GM12873 (cell line): ENCODE results near the gene PICK1.

Source experiments
- TF ChIP-seq, protein P1 (sequence below): IDR thresholded peaks from 2 replicates; pipeline ENCODE4 v1.5.1; 2012; ENCODE audit warnings: low read depth, mild to moderate bottlenecking, moderate library complexity, low read length, control low read depth; ENCODE audit not compliant: insufficient read depth; ENCODE audit errors: missing control alignments

The PICK1 gene

DNA sequence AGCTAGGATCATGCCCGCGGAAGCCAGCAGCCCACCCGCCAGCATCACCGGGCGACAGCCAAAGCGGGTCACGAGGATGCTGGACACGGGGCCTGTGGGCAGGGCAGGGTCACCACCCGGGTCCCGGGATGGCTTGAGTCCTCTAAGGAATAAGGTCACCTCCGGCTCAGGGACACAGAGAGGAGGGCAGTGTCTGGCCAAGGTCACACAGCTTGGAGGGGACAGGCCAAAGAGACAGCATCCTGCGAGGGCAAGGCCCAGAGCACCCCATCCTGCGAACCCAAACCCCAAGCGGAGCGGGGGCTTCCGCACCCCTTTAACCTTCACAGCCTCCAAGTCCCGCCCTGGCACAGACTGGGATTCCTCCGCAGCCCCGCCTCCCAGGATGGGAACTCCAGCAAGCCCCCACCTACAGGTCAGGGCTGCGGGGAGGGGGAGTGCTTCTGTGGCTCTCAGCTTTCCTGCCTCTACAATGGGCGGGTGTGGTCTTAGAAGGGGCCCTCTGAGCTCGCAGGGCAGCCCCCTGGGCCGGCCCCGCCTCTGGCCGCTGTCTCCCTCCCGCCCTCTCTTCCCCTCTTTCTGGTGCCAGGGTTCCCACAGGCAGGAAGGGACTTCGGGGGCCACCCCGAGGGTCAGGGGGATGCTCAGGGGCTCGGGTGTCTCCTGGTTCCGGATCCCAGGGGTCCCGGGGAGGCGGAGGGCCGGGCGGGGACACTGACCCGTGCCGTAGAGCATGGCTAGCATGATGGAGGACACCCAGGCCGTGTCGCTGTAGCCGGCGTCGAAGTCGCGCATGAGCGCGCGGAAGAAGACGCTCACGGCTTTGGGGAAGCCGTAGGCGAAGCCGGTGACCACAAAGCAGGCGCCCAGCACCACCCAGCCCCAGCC is 25.0 kb downstream of the PICK1 start:
- TF ChIP-seq, protein P1, sequence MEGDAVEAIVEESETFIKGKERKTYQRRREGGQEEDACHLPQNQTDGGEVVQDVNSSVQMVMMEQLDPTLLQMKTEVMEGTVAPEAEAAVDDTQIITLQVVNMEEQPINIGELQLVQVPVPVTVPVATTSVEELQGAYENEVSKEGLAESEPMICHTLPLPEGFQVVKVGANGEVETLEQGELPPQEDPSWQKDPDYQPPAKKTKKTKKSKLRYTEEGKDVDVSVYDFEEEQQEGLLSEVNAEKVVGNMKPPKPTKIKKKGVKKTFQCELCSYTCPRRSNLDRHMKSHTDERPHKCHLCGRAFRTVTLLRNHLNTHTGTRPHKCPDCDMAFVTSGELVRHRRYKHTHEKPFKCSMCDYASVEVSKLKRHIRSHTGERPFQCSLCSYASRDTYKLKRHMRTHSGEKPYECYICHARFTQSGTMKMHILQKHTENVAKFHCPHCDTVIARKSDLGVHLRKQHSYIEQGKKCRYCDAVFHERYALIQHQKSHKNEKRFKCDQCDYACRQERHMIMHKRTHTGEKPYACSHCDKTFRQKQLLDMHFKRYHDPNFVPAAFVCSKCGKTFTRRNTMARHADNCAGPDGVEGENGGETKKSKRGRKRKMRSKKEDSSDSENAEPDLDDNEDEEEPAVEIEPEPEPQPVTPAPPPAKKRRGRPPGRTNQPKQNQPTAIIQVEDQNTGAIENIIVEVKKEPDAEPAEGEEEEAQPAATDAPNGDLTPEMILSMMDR: no peak

DNA sequence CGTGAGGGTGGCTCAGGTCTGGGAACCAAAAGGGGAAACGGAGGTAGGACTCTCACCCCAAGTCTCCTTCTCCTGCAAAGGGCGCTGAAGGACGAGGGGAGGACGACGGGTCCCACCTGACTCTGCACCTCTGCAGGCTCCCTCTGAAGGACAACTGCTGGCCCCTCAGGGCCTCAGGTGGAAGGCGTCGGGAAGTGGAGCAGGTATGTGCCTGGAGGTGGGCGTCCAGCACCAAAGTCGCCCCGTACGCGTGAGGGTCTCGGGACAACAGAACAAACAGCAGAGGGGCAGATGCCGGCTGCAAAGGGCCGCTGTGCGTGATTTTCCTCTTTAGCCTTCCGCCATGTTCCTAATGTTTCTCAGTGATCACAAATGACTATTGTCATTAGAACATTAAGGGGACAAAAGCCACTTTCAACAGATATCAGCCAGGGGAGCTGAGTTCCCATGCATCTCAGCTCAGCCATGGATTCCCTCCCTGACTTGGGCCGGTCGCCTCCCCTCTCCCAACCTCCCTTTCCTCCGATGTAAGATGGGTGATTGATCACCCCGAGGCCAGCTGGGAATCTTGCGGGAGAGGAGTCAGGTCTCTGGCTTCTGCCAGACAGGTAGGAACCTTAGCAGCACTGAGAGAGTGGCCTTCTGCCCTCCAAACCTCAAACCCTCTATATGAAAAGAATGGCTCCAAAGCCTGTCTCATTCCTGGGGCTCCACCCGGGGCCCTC is 25.9 kb downstream of the PICK1 start:
- TF ChIP-seq, protein P1: no peak

DNA sequence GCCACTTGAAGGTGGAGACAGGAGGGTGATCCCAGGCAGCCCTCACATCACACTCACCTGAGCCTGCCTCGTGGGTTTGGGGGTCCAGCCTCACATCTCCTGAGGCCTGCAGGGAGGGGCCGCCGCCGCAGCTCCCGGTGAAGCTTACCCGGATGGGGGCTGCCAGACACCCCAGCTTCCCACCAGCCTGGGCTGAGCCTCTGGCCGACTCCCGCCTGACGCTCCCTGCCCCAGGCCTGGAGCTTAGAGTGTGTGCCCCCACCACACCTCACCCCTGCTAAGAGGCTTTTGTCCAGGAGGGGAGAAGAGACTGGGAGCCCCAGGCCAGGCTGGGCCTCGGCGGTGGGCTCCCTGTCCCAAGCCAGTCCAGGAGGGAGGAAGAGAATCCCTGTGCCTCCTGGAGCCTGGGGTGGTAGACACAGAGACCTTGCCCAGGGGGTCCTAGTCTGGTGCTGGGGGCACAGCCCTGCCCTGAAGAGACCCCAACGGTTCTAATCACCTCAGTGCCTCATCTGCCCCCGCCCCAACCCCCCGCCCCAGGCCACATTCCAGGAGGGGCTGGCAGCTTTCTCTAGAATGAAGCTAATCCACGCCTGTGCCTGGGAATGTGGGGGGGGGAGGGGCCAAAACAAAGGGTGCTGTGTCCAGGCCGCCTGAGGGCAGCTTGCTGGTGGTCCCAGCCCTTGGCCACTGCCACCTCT is 26.9 kb downstream of the PICK1 start, which contains the start of gene SLC16A8:
TSS of gene SLC16A8 (minus strand) at position 254 of the 701 bp plus-strand sequence. CDS start 1,311 bp downstream, outside the sequence.
- TF ChIP-seq, protein P1: no peak

DNA sequence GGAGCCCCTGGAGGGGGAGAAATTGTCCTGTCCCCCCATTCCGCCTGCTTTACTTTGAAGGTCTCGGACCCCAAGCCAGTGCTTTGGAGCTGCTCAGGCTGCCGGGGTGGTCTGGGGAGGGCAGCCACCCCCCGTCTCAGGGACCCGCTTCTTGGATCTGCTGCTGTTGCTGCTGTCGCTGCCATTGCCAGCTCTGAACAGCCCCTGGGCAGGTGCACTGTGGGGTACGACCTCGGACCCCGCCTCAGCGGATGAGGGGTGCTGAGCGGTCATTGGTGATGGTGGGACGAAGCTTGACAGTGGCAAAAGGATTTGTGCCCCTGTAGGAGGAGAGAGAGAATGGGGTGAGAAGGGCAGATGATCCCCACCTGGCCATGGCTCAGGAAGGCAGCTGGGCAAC is 27.9 kb downstream of the PICK1 start:
- TF ChIP-seq, protein P1: no peak

DNA sequence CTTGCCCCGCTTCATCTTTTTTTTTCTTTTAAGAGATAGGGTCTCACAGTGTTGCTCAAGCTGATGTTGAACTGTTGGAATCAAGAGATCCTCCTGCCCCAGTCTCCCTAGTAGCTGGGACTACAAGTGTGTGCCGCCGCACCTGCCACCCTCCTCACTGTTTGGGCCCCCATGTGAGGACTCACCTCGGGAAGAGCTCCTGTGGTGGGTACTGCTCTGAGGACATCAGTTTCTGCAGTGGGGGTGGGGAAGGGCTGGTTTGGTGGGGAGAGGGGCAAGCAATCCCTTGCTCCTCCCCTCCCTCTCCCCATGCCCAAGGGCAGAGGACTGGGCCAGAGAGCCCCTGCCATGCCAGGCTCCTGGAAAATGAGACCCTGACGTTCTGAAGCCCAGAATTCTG is 28.3 kb downstream of the PICK1 start:
- TF ChIP-seq, protein P1: no peak

DNA sequence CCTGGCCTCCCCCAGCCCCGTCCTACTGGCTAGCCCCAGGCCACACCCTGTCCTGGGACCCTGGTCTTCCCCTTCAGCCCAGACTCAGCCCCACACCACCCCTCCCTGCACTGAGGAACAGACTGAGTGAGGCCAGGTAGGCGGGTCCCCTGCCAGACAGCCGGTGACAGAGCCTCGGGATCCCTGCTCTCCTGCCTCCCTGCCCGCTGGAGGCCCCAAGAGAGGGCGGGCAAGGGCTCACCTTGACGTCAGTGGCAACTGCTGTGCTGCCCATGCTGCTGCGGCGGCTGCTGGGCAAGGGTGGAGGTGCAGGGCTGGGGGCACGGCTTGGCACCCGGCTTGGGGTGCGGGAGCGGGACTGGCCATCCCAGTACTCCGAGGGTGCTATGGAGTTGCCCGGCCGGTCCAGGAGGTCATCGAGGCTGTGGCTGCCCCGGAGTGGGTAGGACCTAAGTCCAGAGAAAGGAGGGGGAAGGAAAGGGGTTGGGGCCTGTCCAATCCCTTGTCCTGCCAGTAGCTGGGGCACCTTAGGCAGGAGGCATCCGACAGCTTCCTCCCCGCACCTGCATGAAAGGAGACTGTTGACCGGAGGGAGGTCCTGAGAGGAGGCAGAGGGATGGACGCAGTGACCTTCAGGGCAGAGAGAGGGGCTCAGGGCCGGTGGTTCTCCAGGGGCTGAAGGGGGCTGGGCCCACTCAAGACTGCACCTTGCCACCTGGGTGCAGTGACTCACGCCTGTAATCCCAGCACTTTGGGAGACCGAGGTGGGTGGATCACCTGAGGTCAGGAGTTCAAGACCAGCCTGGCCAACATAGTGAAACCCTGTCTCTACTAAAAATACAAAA is 29.0 kb downstream of the PICK1 start:
- TF ChIP-seq, protein P1: no peak
